Neural cell (in vitro differentiated cells): ENCODE data around the gene DENND1A. TPM values are rescaled to one million over a fixed set of nuclear protein-coding genes. Genes with fewer than 3 reads are reported as not detected.

Experiments
- H2AFZ ChIP-seq: fragments of 200-600, 300-800 bp; sonication (generic), shearing (Covaris generic); 2 replicates; pipeline ENCODE4 v1.6.0; 2014; ENCODE audit warnings: low read depth, mild to moderate bottlenecking, antibody characterized with exemption, low read length, moderate library complexity
- H3F3A ChIP-seq: fragments of 200-600 bp; shearing (Covaris generic); 2 replicates; pipeline ENCODE4 v1.6.1; 2016; ENCODE audit warnings: mild to moderate bottlenecking, moderate library complexity, mixed read lengths, antibody characterized with exemption, low read length; ENCODE audit not compliant: insufficient read depth, poor library complexity, severe bottlenecking
- H3K27ac ChIP-seq: fragments of 200-600, 300-800 bp; sonication (generic), shearing (Covaris generic); 2 replicates; pipeline ENCODE4 v1.5.1; 2014; ENCODE audit warnings: mild to moderate bottlenecking, low read length, moderate library complexity
- H3K27me3 ChIP-seq: fragments of 300-800, 200-600 bp; sonication (generic), shearing (Covaris generic); 2 replicates; pipeline ENCODE4 v1.6.0; 2014; ENCODE audit warnings: mild to moderate bottlenecking, low read depth, low read length, moderate library complexity; ENCODE audit not compliant: insufficient read depth
- H3K36me3 ChIP-seq: fragments of 300-800, 200-600 bp; sonication (generic), shearing (Covaris generic); 2 replicates; pipeline ENCODE4 v1.5.1; 2014; ENCODE audit warnings: mild to moderate bottlenecking, antibody characterized with exemption, low read length, moderate library complexity; ENCODE audit not compliant: insufficient read depth
- H3K4me2 ChIP-seq: fragments of 300-800, 200-600 bp; sonication (generic), shearing (Covaris generic); 2 replicates; pipeline ENCODE4 v1.6.0; 2014; ENCODE audit warnings: mild to moderate bottlenecking, low read length
- H3K4me3 ChIP-seq: fragments of 300-800, 200-600 bp; sonication (generic), shearing (Covaris generic); 2 replicates; pipeline ENCODE4 v1.5.1; 2014; ENCODE audit warnings: mild to moderate bottlenecking, low read length, moderate library complexity
- H3K79me2 ChIP-seq: fragments of 200-600 bp; shearing (Covaris generic); replicated peaks from 2 replicates; pipeline ENCODE4 v1.6.0; 2014; ENCODE audit warnings: mild to moderate bottlenecking, low read length, moderate library complexity; ENCODE audit not compliant: insufficient read depth
- H3K9ac ChIP-seq: fragments of 300-800, 200-600 bp; sonication (generic), shearing (Covaris generic); 2 replicates; pipeline ENCODE4 v1.6.1; 2016; ENCODE audit warnings: mild to moderate bottlenecking, low read length, mixed read lengths
- H3K9me2 ChIP-seq: fragments of 200-600 bp; shearing (Covaris generic); 2 replicates; pipeline ENCODE4 v1.6.1; 2016; ENCODE audit warnings: mild to moderate bottlenecking, low read length, mixed read lengths; ENCODE audit not compliant: insufficient read depth
- H3K9me3 ChIP-seq: fragments of 200-600, 300-800 bp; sonication (generic), shearing (Covaris generic); 2 replicates; pipeline ENCODE4 v1.6.1; 2016; ENCODE audit warnings: mild to moderate bottlenecking, mixed run types, low read length, moderate library complexity, mixed read lengths
- H4K20me1 ChIP-seq: fragments of 200-600 bp; shearing (Covaris generic); 2 replicates; pipeline ENCODE4 v1.6.1; 2016; ENCODE audit warnings: mild to moderate bottlenecking, mixed run types; ENCODE audit not compliant: insufficient read depth
- EP300 ChIP-seq: fragments of 450-650 bp; conservative IDR thresholded peaks from 2 replicates; pipeline ENCODE4 v1.6.1; 2014; ENCODE audit warnings: antibody characterized with exemption, mild to moderate bottlenecking, moderate library complexity; ENCODE audit not compliant: poor library complexity, severe bottlenecking
- EZH2 ChIP-seq: fragments of 200-600, 300-800 bp; shearing (Covaris generic), sonication (generic); IDR thresholded peaks from 2 replicates; pipeline ENCODE4 v1.6.1; 2014; ENCODE audit warnings: antibody characterized with exemption, low read length, borderline replicate concordance, mild to moderate bottlenecking; ENCODE audit not compliant: insufficient read depth, poor library complexity, severe bottlenecking
- MXI1 ChIP-seq: fragments of 450-650 bp; conservative IDR thresholded peaks from 2 replicates; pipeline ENCODE4 v1.6.1; 2014; ENCODE audit warnings: antibody characterized with exemption, mild to moderate bottlenecking; ENCODE audit not compliant: poor library complexity, severe bottlenecking
- POLR2AphosphoS5 ChIP-seq: IDR thresholded peaks from 2 replicates; pipeline ENCODE4 v1.6.1; 2012
- RAD21 ChIP-seq: fragments of 450-650 bp; conservative IDR thresholded peaks from 2 replicates; pipeline ENCODE4 v1.6.1; 2014; ENCODE audit warnings: antibody characterized with exemption, mild to moderate bottlenecking, moderate library complexity
- SMC3 ChIP-seq: fragments of 450-650 bp; conservative IDR thresholded peaks from 2 replicates; pipeline ENCODE4 v1.6.1; 2014; ENCODE audit warnings: antibody characterized with exemption, mild to moderate bottlenecking, moderate library complexity; ENCODE audit not compliant: poor library complexity
- TAF1 ChIP-seq: IDR thresholded peaks from 2 replicates; pipeline ENCODE4 v1.6.1; 2012; ENCODE audit warnings: low read depth
- polyA plus RNA-seq: library from polyadenylated mRNA; depleted of rRNA; stranded (reverse); fragments of >200 nt; gene quantifications from 2 replicates; pipeline ENCODE4 v1.2.3, GENCODE V29; 2014
- TF ChIP-seq, protein P1 (sequence below): IDR thresholded peaks from 2 replicates; pipeline ENCODE4 v1.6.1; 2012; ENCODE audit warnings: borderline replicate concordance
- TF ChIP-seq, protein P2 (sequence below): fragments of 450-650 bp; IDR thresholded peaks from 2 replicates; pipeline ENCODE4 v1.5.1; 2014; ENCODE audit warnings: antibody characterized with exemption, mild to moderate bottlenecking, moderate library complexity; ENCODE audit not compliant: poor library complexity, severe bottlenecking

Gene DENND1A
- polyA plus RNA-seq, 1 donor from 2014 or later: 2.3 TPM

GRCh38 chr9:123967323-123967722, 37.4 kb upstream of the DENND1A start:
- H3K36me3 ChIP-seq: no peaks in the 10 kb centered on the region
- no peaks in the 10 kb centered on the region for H3F3A ChIP-seq
- TF ChIP-seq, protein P1, sequence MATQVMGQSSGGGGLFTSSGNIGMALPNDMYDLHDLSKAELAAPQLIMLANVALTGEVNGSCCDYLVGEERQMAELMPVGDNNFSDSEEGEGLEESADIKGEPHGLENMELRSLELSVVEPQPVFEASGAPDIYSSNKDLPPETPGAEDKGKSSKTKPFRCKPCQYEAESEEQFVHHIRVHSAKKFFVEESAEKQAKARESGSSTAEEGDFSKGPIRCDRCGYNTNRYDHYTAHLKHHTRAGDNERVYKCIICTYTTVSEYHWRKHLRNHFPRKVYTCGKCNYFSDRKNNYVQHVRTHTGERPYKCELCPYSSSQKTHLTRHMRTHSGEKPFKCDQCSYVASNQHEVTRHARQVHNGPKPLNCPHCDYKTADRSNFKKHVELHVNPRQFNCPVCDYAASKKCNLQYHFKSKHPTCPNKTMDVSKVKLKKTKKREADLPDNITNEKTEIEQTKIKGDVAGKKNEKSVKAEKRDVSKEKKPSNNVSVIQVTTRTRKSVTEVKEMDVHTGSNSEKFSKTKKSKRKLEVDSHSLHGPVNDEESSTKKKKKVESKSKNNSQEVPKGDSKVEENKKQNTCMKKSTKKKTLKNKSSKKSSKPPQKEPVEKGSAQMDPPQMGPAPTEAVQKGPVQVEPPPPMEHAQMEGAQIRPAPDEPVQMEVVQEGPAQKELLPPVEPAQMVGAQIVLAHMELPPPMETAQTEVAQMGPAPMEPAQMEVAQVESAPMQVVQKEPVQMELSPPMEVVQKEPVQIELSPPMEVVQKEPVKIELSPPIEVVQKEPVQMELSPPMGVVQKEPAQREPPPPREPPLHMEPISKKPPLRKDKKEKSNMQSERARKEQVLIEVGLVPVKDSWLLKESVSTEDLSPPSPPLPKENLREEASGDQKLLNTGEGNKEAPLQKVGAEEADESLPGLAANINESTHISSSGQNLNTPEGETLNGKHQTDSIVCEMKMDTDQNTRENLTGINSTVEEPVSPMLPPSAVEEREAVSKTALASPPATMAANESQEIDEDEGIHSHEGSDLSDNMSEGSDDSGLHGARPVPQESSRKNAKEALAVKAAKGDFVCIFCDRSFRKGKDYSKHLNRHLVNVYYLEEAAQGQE: no peak
- TF ChIP-seq, protein P2, sequence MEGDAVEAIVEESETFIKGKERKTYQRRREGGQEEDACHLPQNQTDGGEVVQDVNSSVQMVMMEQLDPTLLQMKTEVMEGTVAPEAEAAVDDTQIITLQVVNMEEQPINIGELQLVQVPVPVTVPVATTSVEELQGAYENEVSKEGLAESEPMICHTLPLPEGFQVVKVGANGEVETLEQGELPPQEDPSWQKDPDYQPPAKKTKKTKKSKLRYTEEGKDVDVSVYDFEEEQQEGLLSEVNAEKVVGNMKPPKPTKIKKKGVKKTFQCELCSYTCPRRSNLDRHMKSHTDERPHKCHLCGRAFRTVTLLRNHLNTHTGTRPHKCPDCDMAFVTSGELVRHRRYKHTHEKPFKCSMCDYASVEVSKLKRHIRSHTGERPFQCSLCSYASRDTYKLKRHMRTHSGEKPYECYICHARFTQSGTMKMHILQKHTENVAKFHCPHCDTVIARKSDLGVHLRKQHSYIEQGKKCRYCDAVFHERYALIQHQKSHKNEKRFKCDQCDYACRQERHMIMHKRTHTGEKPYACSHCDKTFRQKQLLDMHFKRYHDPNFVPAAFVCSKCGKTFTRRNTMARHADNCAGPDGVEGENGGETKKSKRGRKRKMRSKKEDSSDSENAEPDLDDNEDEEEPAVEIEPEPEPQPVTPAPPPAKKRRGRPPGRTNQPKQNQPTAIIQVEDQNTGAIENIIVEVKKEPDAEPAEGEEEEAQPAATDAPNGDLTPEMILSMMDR: no peak
- TF ChIP-seq EP300 (no peak), SMC3 (no peak), TAF1 (no peak), MXI1 (no peak), EZH2 (no peak), RAD21 (no peak), POLR2AphosphoS5 (no peak)
- no peak overlapping the region for H3K4me3 ChIP-seq
- H3K27me3 ChIP-seq: no peaks in the 10 kb centered on the region
- no peak overlapping the region for H3K9ac ChIP-seq
- no peaks in the 10 kb centered on the region for H3K79me2 ChIP-seq
- H3K4me2 ChIP-seq: no peak overlapping the region
- no peaks in the 10 kb centered on the region for H3K9me2 ChIP-seq
- H2AFZ ChIP-seq: no peak overlapping the region
- no peaks in the 10 kb centered on the region for H3K9me3 ChIP-seq
- no peak overlapping the region for H3K27ac ChIP-seq
- no peaks in the 10 kb centered on the region for H4K20me1 ChIP-seq

- Histone ChIP-seq H2AFZ (no peak overlapping the region), H3K9ac (no peak overlapping the region), H3K9me3 (no peaks in the 10 kb centered on the region), H3F3A (no peaks in the 10 kb centered on the region), H3K4me3 (no peak overlapping the region), H3K9me2 (no peaks in the 10 kb centered on the region), H3K4me2 (no peak overlapping the region), H4K20me1 (no peaks in the 10 kb centered on the region), H3K79me2 (no peaks in the 10 kb centered on the region), H3K27ac (no peak overlapping the region), H3K36me3 (no peaks in the 10 kb centered on the region), H3K27me3 (no peaks in the 10 kb centered on the region)
- TF ChIP-seq EP300 (no peak), POLR2AphosphoS5 (no peak), RAD21 (no peak), SMC3 (no peak), TAF1 (no peak), EZH2 (no peak), MXI1 (no peak)
- TF ChIP-seq, protein P2: no peak
- TF ChIP-seq, protein P1: no peak
These were observed 36.1 kb upstream of the DENND1A start for GRCh38 chr9:123965801-123966686.
